Small intestine (tissue), 7 donors: Measurements from ENCODE around the gene KAT2A. TPM values are rescaled to one million over a fixed set of nuclear protein-coding genes. Genes with fewer than 3 reads are reported as not detected.
A peak's percentile ranks its signal among the peaks of the same experiment; 100 is the strongest.

Experiments
- DNase-seq, 2 donors: peaks; one replicate each; pipeline versions ENCODE4 v3.0.0 to v3.0.0-alpha.2; 2013
- FAIRE-seq: peaks from 2 replicates; lab custom pipeline; 2012; peaks lifted over from hg19 to GRCh38; lab: Jason Lieb, UNC
- H3K27ac ChIP-seq, 3 donors: one replicate each; pipeline ENCODE4 v1.5.1; 2013; ENCODE audit warnings: low read length in 2 of 3, mild to moderate bottlenecking in 2 of 3, control low read depth in 1 of 3, inconsistent platforms in 1 of 3, low read depth in 1 of 3, moderate library complexity in 1 of 3
- H3K27me3 ChIP-seq, 3 donors: one replicate each; pipeline ENCODE4 v1.6.1; 2013; ENCODE audit warnings: low read length in 3 of 3, inconsistent platforms in 1 of 3; ENCODE audit not compliant: control insufficient read depth in 3 of 3, insufficient read depth in 3 of 3
- H3K36me3 ChIP-seq, 3 donors: one replicate each; pipeline ENCODE4 v1.6.1; 2013; ENCODE audit warnings: low read length in 3 of 3, inconsistent platforms in 1 of 3, low read depth in 1 of 3, mild to moderate bottlenecking in 1 of 3, moderate library complexity in 1 of 3; ENCODE audit not compliant: control insufficient read depth in 3 of 3, insufficient read depth in 2 of 3
- H3K4me1 ChIP-seq, 3 donors: one replicate each; pipeline ENCODE4 v1.6.1; 2013; ENCODE audit warnings: low read length in 2 of 3, inconsistent platforms in 1 of 3, low read depth in 1 of 3, mild to moderate bottlenecking in 1 of 3, moderate library complexity in 1 of 3; ENCODE audit not compliant: control insufficient read depth in 3 of 3, insufficient read depth in 2 of 3
- H3K4me3 ChIP-seq, 3 donors: one replicate each; pipeline ENCODE4 v1.5.1; 2013; ENCODE audit warnings: low read length in 3 of 3, control low read depth in 1 of 3, inconsistent platforms in 1 of 3, low read depth in 1 of 3, mild to moderate bottlenecking in 1 of 3, moderate library complexity in 1 of 3
- H3K9me3 ChIP-seq, 2 donors: one replicate each; pipeline ENCODE4 v1.6.1; 2013; ENCODE audit warnings: low read depth in 1 of 2, low read length in 1 of 2; ENCODE audit not compliant: control insufficient read depth in 2 of 2, insufficient read depth in 1 of 2
- WGBS, 3 donors: extraction: QIAGEN DNeasy Blood & Tissue Kit; methylation state at CpG; one replicate each; pipeline ENCODE4 v1.1.7; 2013; 5-methylcytosine and 5-hydroxymethylcytosine counted together
- polyA plus RNA-seq, 4 donors: library from polyadenylated mRNA; stranded (reverse) in 3 of 4; unstranded in 1 of 4; fragments of 200-250 nt in 3 of 4; fragments of 120-200 nt in 1 of 4; gene quantifications; one replicate each; pipeline versions ENCODE4 v1.2.1 to v1.2.3, GENCODE V29; 2013
- donor health status: healthy with polysubstance abuse.
- donor health status: control.
- donor health status: control.
- donor health status: Bipolar disorder and iron deficiency.
- donor health status: healthy.

KAT2A gene
- polyA plus RNA-seq, 4 donors: 8.6 to 40.1 (median 26.2) TPM

DNA sequence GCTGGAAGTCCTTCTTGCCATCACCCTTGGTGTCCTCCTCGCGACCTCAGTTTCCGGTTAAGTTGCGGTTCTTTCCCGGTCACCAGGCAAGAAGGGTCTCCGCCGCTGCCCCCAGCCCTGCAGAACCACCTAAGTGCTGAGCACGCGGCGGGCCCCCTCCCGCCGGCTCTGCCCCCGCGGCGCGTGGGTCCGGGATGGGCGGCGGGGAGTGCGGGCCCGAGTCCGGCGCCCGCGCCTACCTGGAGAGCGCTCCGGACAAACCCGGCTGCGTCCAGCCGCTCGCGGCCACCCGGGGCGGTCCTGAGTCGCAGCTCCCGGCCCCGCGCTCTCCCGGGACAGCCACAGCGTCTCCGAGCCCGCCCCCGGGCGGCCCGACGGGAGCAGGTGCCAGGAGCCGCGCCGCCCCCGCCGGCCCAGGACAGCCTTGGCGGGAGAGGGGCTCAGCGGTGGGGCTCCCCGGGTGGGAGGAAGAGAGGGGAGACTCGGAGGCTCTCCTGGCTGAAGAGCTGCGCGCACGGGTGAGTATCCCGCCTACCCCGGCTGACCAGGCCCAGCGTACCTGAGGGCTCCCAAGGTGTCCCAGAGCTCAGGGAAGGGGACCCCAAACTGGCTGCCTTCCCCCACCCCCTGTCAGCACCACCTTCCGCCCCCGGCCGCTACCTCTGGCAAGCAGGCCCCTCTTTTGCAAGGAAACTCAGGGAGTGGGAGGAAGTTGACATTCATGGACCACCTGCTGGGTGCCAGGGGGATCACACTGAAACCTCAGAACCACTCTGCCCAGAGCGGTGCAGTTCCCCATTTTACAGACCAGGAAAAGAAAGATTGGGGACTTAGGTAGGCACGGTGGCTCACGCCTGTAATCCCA, 48.6 kb downstream of the KAT2A start:
- Histone ChIP-seq H3K27me3 (peaks cover 3 to 35% (median 5%) of the 10 kb centered on the region in 3 donors), H3K4me3 (peak overlapping the region in 1 of 3 donors; percentile 27), H3K9me3 (no peaks in the 10 kb centered on the region), H3K27ac (no peak overlapping the region), H3K4me1 (peaks cover 0 to 13% (median 0%) of the 10 kb centered on the region in 3 donors), H3K36me3 (no peaks in the 10 kb centered on the region)
- DNase-seq: peak in 1 of 2 donors; percentile 38
- 9 to 15% (median 14%) methylated on average over 41 to 67 of the region's 67 CpGs for WGBS, 3 donors
- FAIRE-seq: no peak

DNA sequence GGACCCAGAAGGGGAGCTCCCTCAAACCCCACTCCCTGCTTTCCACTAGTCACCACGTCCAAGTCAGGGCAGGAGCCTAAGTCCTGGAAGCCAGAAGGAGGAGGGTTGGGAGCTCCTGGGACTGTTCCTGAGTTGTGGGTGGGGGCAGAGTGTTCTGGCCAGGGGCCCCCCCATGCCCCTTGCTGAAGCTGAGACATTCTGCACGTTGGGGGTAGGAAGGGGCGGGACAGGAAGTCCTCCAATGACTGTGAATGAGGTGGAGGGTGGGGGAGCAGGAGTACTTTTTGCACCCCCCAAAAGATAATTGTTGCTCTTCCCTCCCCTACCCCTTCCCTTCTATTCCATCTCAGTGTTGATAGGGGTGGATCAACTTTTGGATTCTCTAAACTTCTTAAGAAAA, 49.4 kb downstream of the KAT2A start:
- no peak for FAIRE-seq
- peaks cover 3 to 35% (median 5%) of the 10 kb centered on the region in 3 donors for H3K27me3 ChIP-seq
- DNase-seq: no peak
- no peak overlapping the region for H3K27ac ChIP-seq
- H3K4me3 ChIP-seq: no peak overlapping the region
- peaks cover 0 to 16% (median 0%) of the 10 kb centered on the region in 3 donors for H3K4me1 ChIP-seq
- no peaks in the 10 kb centered on the region for H3K36me3 ChIP-seq
- H3K9me3 ChIP-seq: no peaks in the 10 kb centered on the region
- WGBS, 3 donors: 22 to 28% (median 24%) methylated on average over 3 of the region's 3 CpGs

GRCh38 chr17:42068979-42069378, 52.2 kb downstream of the KAT2A start:
- 82 to 92% (median 87%) methylated on average over 3 of the region's 3 CpGs for WGBS, 3 donors
- no peak for FAIRE-seq

DNA sequence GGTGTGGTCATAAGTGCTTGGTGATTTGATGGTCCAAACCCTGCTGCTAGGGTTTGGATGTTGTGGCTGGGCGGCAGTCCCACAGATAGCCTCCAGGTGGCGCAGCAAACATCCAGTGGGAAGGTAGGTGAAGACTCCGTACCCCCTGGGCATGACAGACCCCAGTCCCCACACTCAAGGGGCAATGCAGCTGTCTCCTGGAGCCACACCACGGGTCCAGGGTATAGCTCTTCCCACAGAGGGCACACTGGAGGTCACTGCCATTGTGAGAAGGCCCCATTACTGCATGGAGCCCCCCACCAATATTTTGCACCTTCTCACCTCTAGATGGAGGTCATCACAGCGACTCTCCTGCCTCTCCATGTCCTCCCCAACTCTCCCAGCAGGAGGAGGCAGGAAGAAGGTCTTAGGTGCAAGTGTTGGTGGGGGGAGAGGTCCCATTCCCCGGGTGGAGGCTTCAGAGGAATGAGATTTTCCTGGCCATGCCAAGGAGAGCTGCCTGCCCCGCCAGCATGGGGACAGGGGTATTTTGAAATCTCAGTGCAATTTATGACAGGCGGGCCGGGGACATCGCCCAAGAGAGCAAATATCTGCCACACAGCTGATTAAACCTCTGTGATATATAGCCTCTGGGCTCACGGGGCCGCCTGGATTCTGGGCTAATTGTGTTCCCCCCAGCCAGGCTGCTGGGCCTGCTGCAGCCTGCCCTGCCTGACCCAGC, 53.6 kb downstream of the KAT2A start:
- Histone ChIP-seq H3K27ac (no peak overlapping the region), H3K36me3 (no peaks in the 10 kb centered on the region), H3K27me3 (peaks cover 2 to 27% (median 5%) of the 10 kb centered on the region in 3 donors), H3K4me3 (no peak overlapping the region), H3K9me3 (no peaks in the 10 kb centered on the region), H3K4me1 (peaks cover 0 to 12% (median 0%) of the 10 kb centered on the region in 3 donors)
- WGBS, 3 donors: 5 to 28% (median 6%) methylated on average over 12 of the region's 12 CpGs
- FAIRE-seq (no peak), DNase-seq (peak; percentile 58 to 79)

More at GRCh38 chr17:42068979-42069378, 52.2 kb downstream of the KAT2A start:
- no peak overlapping the region for H3K27ac ChIP-seq
- no peaks in the 10 kb centered on the region for H3K9me3 ChIP-seq
- peaks cover 0 to 16% (median 0%) of the 10 kb centered on the region in 3 donors for H3K4me1 ChIP-seq
- no peak overlapping the region for H3K4me3 ChIP-seq
- DNase-seq: no peak
- H3K36me3 ChIP-seq: no peaks in the 10 kb centered on the region
- H3K27me3 ChIP-seq: peaks cover 3 to 34% (median 5%) of the 10 kb centered on the region in 3 donors

DNA sequence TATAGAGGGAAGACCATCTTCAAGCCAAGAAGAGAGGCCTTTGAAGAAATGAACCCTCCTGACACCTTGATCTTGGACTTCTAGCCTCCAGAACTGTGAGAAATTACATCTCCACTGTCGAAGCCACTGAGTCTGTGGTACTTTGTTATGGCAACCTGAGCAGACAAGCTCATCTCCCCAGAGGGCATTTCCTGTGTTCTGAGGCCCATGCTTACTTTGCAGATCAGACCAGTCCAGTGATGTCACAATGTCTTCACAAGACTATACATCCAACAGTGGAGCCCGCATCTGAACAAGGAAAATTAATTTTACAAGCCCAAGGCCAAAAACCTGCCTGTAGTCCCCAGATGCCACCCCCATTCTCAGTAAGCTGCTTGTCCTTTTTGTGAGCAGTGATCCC, 56.0 kb downstream of the KAT2A start:
- Histone ChIP-seq H3K9me3 (no peaks in the 10 kb centered on the region), H3K36me3 (no peaks in the 10 kb centered on the region), H3K4me1 (peaks cover 0 to 11% (median 0%) of the 10 kb centered on the region in 3 donors), H3K27ac (no peak overlapping the region), H3K27me3 (peaks cover 0 to 7% (median 0%) of the 10 kb centered on the region in 3 donors), H3K4me3 (no peak overlapping the region)
- 59 to 74% (median 65%) methylated on average over 2 of the region's 2 CpGs for WGBS, 3 donors
- no peak for DNase-seq
- FAIRE-seq: no peak

Other genes with a start within 250 kb of the KAT2A start
- gene ACLY, start 202.4 kb downstream of the KAT2A start, polyA plus RNA-seq: 10 to 100 TPM; 44.0 to 84.9 (median 54.4) TPM
- under 1 TPM in 2 of 4 donors, not detected in 2; 0.28 to 0.50 TPM for gene ODAD4, start 190.8 kb downstream of the KAT2A start, polyA plus RNA-seq
- gene CNP, start 154.6 kb downstream of the KAT2A start, polyA plus RNA-seq: 10 to 100 TPM; 13.2 to 38.9 (median 28.4) TPM
- 10 to 100 TPM; 70.0 to 91.2 (median 74.7) TPM for gene DNAJC7, start 103.9 kb downstream of the KAT2A start, polyA plus RNA-seq
- 10 to 100 TPM; 21.1 to 38.8 (median 26.1) TPM for gene NKIRAS2, start 101.3 kb downstream of the KAT2A start, polyA plus RNA-seq
- 1 to 10 TPM in 1 of 4 donors, under 1 TPM in 3; 0.22 to 3.4 (median 0.52) TPM for gene C17orf113, start 70.8 kb downstream of the KAT2A start, polyA plus RNA-seq
- gene ZNF385C, start 22.9 kb downstream of the KAT2A start, polyA plus RNA-seq: 1 to 10 TPM in 1 of 4 donors, under 1 TPM in 1, not detected in 2; 0.31 to 2.3 TPM
- gene DHX58, start 8.7 kb downstream of the KAT2A start, polyA plus RNA-seq: 10 to 100 TPM; 11.4 to 33.8 (median 13.7) TPM
- under 1 TPM in 2 of 4 donors, not detected in 2; 0.04 to 0.37 TPM for gene HSPB9, start 1.4 kb upstream of the KAT2A start, polyA plus RNA-seq
- 100 to 1,000 TPM; 177 to 211 (median 199) TPM for gene RAB5C, start 33.6 kb upstream of the KAT2A start, polyA plus RNA-seq
- gene KCNH4, start 59.8 kb upstream of the KAT2A start, polyA plus RNA-seq: under 1 TPM in 2 of 4 donors, not detected in 2; 0.18 to 0.22 TPM
- not detected for gene HCRT, start 64.1 kb upstream of the KAT2A start, polyA plus RNA-seq
- 10 to 100 TPM; 10.5 to 35.1 (median 20.3) TPM for gene GHDC, start 73.1 kb upstream of the KAT2A start, polyA plus RNA-seq
- gene STAT5B, start 155.0 kb upstream of the KAT2A start, polyA plus RNA-seq: 10 to 100 TPM; 13.4 to 53.6 (median 20.1) TPM
- 10 to 100 TPM in 3 of 4 donors, 1 to 10 TPM in 1; 2.7 to 18.3 (median 12.1) TPM for gene STAT5A, start 167.1 kb upstream of the KAT2A start, polyA plus RNA-seq